Erythroblast (primary cell): ENCODE results near the gene SGK1.

ENCODE experiments used
- GATA1 ChIP-seq: IDR thresholded peaks from 2 replicates; pipeline ENCODE4 v1.6.1; 2011; ENCODE audit warnings: low read depth, mild to moderate bottlenecking, control low read depth, low read length, moderate library complexity
- POLR2A ChIP-seq: IDR thresholded peaks from 2 replicates; pipeline ENCODE4 v1.6.1; 2011; ENCODE audit warnings: mild to moderate bottlenecking, low read length

- TF ChIP-seq POLR2A, result no peak
- TF ChIP-seq GATA1, result no peak
Measured at GRCh38 chr6:134257516-134257915, 60.4 kb downstream of the SGK1 start.
